Hematopoietic multipotent progenitor cell (in vitro differentiated cells): ENCODE measurements around the gene TMEM181. TPM values are rescaled to one million over a fixed set of nuclear protein-coding genes. Genes with fewer than 3 reads are reported as not detected.
"Not testable (repeated sequence)": the region's sequence is repeated elsewhere in the genome, so short reads cannot be mapped to it uniquely, and the experiment has no call there.

Experiments used
- DNase-seq, 3 donors: peaks; one replicate each; pipeline ENCODE4 v3.0.0-alpha.2; 2011 to 2015; ENCODE audit warnings: low read depth in 2 of 3, low spot score in 2 of 3
- total RNA-seq: library from RNA; depleted of rRNA; stranded (reverse); fragments of >200 nt; gene quantifications from one replicate; pipeline ENCODE4 v1.2.3, GENCODE V29; 2012

The TMEM181 gene
- total RNA-seq, 1 donor: 14.3 TPM

GRCh38 chr6:158618289-158618688 is 58.4 kb downstream of the TMEM181 start:
- not testable (repeated sequence) for DNase-seq

DNA sequence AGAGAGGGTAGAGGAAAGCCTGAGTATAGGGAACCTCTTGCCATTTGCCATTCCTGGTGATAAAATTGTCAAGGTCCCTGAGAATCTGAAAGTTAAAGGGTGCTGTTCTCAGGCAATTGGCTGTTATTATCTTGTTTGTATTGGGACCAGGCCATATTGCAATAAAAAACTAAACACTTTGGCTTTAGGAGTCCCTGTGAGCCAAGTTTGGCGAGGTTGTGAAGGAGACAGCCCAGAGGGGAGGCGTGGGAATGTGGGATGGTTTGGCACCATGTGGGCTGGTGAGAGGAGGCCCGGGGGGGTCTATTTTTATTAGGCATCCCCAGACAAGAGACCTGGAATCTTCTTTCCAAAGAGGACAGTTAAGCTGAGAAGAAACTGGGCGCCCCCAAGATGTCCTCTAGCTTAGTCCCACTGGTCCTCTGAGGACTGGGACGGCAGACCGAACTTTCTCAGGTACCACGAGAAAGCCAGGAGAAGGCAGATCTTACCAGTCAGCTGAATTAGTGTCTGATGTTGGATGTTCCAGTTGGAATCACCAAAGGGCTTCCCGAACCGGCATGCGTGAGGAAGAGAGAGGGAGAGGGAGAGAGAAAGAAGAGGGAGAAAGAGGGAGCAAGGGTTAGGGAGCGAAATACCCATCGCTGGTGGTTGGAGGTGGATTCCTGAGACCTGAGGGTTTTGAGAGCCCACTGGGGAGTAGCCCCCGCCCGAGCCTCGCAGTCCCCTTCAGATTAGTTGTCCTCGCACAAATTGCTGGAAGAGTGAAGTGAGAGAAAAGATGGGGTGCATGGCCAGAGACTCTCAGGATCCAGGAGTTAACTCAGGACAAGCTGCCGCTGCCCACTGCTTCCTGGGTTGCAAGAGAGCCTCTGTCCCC is 60.3 kb downstream of the TMEM181 start:
- no peak for DNase-seq

GRCh38 chr6:158620963-158621693 is 61.2 kb downstream of the TMEM181 start:
- DNase-seq: no peak

- DNase-seq: no peak
These were observed 62.0 kb downstream of the TMEM181 start for GRCh38 chr6:158621694-158622544.

GRCh38 chr6:158622545-158623190 is 62.8 kb downstream of the TMEM181 start:
- DNase-seq: no peak

GRCh38 chr6:158624684-158625682 is 65.1 kb downstream of the TMEM181 start:
- DNase-seq: no peak

GRCh38 chr6:158625881-158626305 is 66.0 kb downstream of the TMEM181 start:
- no peak for DNase-seq

- no peak for DNase-seq
These were observed 66.7 kb downstream of the TMEM181 start for GRCh38 chr6:158626360-158627167.

DNA sequence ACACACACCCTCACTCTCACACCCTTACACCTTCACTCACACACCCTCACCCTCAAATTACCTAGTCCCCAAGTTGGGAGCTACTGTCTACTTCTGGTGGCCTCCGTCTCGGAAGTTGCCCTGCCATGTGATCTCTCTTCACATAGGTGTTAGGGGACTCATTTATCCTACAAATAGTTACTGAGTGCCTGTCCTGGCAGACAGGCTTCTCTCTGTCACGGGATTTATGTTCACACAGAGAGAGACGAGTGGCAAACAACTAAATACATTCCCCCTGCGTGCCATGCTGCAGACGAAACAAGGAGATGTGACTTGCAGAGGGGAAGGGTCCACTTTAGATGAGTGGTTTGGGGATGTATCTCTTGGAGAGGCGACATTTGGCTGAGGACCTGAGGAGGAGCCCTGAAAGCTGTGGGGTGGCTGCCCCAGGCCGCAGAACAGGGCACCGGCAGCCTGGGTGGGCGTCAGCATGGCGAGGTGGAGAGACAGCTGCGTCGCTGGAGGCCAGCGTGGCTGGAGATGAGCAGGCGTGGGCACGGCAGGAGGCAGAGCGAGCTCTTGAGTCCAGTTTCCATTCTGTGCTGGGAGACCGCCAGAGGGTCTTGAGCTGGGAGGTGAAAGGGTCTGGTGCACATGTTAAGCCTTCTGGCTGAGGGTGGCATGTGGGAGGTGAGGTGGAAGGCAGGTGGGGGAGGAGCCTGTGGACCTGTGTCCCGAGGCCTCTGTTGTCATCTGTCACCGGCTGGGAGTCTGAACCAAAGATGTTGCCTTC is 67.5 kb downstream of the TMEM181 start:
- DNase-seq: no peak

GRCh38 chr6:158627940-158628211 is 68.0 kb downstream of the TMEM181 start:
- no peak for DNase-seq

DNA sequence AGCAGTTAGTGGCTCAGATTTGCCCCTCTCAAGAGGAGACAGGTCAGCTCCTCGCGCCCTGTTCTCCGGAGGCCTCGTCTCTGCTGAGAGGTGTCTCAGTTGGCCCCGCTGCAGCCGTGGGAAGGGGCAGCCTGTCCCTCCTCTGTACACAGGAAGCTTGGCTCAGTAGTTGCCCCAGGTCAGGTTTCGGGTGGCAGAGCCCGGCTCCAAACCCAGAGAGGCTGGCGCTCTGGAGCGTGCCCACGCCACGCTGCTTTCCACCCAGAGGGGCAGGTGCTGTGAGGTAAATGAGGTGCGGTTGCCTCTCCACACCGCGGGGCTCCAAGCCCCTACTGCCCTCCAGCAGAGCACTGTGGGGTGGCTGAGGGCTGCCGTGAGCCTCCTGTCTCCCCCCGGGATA is 68.7 kb downstream of the TMEM181 start:
- no peak for DNase-seq

DNA sequence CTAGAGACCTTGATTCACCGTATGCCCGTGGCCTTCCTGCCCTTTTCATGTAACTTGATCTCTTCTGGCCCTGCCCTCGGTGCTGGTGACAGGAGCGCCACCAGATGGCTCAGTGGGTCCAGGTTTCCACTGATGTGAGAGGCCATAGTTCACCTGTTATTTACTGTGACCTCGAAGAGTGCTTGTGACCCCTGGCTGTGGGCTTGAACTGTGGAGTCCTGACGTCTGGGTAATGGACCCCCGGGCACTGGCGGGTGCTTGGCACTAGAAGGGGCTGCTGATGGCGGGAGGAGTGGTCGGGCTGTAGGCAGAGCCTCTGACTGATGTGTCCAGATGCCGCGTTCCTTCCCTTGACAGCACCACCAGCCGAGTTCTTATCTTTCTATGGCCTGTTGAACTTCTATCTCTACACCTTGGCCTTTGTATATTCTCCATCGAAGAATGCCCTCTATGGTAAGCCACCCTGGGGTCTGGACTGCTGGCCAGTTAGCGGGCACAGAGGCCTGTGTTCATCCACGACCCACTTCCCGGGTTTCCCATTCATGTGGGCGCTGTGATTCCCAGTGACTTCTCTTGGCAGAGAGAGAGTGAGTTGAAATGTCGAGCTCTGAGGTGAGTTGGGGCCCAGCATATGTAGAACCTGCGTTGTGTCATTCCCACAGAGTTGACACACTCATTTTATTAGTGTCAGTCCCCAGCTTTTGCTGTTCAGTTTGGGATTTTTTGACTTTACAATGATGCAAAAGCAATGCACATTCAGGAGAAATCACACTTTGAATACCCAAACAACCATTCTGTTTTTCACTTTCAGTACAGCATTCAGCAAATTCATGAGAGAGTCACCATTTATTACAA is 69.7 kb downstream of the TMEM181 start:
- DNase-seq: no peak

- DNase-seq: no peak
These were observed 71.2 kb downstream of the TMEM181 start for GRCh38 chr6:158630938-158631616.

GRCh38 chr6:158631678-158632537 is 72.0 kb downstream of the TMEM181 start:
- no peak for DNase-seq

DNA sequence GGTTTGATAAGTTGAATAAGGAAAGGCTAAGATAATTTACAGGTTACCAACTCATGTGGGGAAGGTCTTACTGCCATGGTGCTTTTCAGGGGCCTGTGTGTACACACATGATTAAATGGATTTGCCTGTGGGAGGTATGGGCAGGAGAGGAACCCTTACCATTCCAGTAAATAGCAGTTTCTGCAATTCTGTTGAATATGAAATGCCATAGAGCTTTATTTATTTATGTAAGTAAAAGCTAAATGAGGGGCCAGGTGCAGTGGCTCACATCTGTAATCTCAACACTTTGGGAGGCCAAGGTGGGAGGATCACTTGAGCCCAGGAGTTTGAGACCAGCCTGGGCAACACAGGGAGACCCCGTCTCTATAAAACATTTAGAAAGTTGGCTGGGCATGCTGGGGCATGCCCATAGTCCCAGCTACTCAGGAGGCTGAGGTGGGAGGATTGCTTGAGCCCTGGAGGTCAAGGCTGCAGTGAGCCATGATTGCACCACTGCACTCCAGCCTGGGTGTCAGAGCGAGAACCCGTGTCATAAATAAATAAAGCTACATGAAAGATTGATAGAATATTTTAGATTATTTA is 72.7 kb downstream of the TMEM181 start:
- DNase-seq: not testable (repeated sequence)
